Effector CD8-positive, alpha-beta T cell (primary cell): ENCODE data around the gene TMED1.
A peak's percentile ranks its signal among the peaks of the same experiment; 100 is the strongest.
"Not testable (repeated sequence)": the region's sequence is repeated elsewhere in the genome, so short reads cannot be mapped to it uniquely, and the experiment has no call there.

Source experiments
- DNase-seq: peaks from one replicate; lab custom pipeline; 2025; lab: John Stamatoyannopoulos, UW

TMED1 gene

DNA sequence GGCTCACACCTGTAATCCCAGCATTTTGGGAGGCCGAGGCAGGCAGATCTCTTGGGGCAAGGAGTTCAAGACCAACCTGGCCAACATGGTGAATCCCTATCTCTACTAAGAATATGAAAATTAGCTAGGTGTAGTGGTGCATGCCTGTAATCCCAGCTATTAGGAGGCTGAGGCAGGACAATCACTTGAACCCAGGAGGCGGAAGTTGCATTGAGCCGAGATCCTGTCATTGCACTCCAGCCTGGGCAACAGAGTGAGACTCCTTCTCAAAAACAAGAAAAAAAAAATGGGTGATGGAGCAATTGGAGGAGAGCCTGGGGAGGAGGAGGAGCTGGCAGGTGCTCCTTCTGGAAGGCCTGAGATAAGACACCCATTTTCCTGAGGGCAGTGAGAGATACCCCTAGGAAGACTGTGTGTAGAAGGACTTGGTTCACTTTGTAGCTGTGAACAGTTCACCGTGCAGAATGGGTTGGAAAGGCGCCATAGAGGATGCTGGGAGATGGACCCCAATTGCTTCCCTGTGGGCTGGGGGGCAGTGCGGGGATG lies 26.6 kb upstream of the TMED1 start:
- no peak for DNase-seq

DNA sequence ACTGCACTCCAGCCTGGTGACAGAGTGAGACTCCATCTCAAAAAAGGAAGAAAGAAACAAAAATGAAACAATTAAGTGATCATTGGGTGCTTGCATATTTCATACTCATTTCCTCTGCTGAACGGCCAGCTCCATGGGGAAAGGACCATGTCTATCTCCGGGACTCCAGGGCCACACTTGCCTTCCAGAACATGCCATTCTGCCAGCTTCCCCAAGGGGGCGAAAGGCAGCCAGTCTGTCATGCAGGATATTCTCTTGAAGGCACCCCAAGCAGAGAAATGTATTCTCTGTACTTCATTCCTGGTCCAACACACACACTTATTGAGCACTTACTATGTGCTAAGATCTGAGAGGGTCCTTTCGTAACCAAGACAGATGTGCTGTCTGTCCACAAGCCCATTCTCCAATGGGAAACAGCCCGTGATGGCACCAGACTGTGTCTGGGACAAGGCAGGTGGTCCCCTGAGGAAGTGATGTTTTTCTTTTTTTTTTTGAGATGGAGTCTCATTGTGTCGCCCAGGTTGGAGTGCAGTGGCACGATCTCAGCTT lies 25.2 kb upstream of the TMED1 start:
- DNase-seq: no peak

DNA sequence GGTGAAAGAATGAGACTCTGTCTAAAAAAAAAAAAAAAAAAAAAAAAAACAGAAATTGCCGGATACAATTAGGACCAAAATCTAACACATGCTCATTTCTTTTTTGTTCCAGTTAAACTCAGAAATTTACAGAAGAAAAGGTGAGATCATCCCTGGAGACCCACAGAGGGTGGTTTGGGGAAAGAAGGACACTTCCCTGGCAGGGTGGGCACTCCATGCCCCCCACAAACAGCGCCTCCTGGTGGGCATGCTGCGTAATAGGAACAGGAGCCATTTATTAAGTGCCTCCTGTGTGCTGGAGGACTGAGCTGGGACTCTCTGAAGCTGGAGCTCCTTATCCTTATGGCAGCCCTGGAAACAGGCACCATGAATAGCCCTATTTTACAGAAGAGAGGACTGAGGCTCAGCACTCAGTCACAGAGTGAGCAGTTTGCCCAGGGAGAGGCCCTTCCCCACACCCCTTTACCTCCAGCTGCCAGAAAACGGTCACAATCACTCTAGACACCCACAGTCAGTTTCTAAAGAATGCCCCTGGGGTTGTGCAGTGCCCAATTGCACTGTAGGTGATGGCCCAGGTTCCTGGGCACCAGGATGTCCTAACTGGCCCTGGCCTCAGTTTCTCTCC lies 22.3 kb upstream of the TMED1 start:
- DNase-seq: peak; percentile 18

GRCh38 chr19:10856899-10857298 lies 20.9 kb upstream of the TMED1 start:
- not testable (repeated sequence) for DNase-seq

DNA sequence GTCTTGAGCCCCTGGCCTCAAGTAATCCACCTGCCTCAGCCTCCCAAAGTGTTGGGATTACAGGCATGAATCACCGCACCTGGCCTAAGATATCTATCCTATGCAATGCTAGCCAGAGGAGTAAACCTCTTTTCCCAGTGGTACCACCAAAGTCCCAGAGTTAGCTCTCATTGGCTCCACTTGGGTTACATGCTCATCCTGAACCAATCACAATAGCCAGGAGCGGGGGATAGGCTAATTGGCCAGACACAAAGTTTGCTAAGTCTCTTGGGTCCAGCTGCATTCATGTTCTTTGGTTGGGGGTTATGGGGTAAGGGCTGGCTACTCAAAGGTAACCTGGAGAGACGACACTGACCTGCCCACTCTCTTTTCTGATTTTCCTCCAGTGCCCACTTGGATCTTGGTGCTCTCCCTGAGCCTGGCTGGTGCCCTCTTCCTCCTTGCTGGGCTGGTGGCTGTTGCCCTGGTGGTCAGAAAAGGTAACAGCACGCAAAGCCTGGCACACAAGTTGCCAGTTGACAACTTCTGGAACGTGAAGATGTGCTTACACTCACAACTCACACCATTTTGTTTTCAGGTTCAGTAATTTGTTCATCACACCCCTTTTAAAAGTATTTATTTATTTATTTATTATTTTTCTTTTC lies 20.0 kb upstream of the TMED1 start:
- DNase-seq: no peak

- no peak for DNase-seq
These were observed 18.5 kb upstream of the TMED1 start for GRCh38 chr19:10854350-10855089.

- DNase-seq: no peak
These were observed 16.9 kb upstream of the TMED1 start for GRCh38 chr19:10852941-10853340.

GRCh38 chr19:10852098-10852800 lies 16.2 kb upstream of the TMED1 start:
- no peak for DNase-seq

GRCh38 chr19:10850631-10851030 lies 14.6 kb upstream of the TMED1 start:
- DNase-seq: no peak

DNA sequence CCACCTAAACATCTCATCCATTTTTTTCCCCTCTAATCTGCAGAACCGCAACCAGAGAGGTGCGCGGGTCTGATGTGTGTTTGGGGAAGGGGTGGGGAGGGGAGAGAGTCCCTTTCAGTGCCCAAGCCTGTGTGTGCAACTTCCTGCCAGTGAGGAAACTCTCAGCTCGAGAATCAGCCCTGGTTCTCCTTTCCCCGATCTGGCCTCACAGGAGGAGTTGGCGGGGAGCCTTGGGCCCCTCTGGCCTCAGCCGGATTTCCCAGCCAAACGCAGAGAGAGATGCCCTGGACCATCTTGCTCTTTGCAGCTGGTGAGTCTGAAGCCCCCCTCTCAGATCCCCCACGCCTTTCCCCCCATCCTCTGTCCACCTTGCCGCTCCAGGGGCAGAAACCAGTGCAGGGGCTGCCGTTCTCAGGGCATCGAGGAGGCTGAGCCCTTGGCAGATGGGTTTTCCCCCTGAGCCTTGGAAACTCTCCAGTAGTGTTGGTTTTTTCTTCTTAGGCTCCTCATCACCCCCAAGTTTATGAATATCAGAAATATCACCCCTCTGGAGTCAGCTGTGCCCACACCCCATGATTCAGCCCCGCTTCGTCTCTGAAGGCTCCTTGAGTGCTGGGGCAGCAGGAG lies 12.3 kb upstream of the TMED1 start, which contains the start of gene C19orf38:
Gene C19orf38 (plus strand): TSS at position 186 of the 627 bp plus-strand sequence. CDS start 94 bp downstream, at position 280.
- DNase-seq: no peak

- no peak for DNase-seq
These were observed 10.6 kb upstream of the TMED1 start for GRCh38 chr19:10846500-10847202.

- no peak for DNase-seq
These were observed 6.8 kb upstream of the TMED1 start for GRCh38 chr19:10842788-10843187.

- DNase-seq: no peak
These were observed 3.4 kb upstream of the TMED1 start for GRCh38 chr19:10839114-10840050.

DNA sequence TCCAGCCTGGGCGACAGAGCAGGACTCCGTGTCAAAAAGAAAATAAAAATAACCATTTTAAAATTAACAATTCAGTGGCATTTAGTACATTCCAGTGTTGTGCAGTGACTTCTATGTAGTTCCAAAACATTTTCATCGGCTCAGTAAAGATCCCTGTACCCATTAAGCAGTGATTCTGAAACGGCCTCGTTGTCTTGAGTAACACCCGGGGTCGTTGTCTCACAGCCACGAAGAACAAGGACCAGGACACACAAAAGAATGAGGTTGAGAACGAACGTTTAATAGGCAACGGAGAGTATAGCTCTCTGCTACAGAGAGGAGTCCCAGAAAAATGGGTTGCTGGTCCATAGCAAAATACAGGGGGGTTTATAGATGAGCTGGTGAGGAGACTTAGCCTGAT lies 2.4 kb upstream of the TMED1 start:
- DNase-seq: no peak

DNA sequence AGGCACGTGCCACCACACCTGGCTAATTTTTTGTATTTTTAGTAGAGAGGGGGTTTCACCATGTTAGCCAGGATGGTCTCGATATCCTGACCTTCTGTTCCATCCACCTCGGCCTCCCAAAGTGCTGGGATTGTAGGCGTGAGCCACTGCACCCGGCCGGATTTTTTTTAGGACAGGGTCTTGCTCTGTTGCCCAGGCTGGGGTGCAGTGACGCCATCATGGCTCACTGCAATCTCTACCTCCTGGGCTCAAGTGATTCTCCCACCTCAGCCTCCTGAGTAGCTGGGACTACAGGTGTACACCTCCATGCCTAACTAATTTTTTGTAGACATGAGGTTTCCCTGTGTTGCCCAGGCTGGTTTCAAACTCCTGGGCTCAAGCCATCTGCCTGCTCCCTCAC lies 1.6 kb upstream of the TMED1 start:
- DNase-seq: not testable (repeated sequence)

DNA sequence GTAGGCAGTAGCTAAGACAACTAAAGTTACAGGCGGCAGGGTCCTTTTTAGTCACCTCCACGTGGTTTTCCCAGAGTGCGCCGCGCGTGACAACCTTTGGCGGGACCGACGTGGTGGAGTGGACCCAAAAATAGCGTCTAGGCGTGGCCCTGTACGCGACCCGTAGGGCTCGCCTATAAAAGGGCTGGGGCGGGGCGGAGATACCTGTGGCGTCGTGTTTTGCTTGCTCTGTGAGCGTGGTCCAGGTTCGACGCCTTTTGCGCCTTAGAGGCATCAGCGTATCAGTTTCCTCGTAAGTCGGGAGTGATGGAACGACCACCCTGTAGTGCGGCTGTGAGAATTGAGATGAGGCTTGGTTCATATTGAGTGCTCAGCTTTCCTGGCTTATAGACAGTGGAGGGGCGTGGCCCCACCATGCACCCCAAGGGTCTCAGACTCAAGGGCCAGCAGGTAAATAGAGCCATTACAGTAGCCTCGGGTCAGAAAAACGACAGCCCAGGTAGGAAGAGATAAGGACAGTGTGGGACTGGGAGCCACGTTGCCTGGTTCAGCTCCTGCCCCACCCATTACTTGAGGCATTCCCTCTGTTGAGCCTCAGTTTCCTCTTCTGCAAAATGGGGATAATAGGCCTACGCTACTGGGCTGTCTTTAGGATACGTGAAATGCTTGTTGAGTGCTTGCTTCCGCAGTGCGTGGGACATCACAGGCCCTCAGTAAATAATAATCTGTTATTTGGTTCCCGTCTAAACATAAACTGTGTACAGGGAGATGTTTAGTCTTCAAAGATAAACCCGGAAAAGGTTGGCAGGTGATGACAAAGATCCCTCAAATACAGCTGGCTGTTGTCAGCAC lies 693 bp upstream of the TMED1 start:
- peak; percentile 77 for DNase-seq

DNA sequence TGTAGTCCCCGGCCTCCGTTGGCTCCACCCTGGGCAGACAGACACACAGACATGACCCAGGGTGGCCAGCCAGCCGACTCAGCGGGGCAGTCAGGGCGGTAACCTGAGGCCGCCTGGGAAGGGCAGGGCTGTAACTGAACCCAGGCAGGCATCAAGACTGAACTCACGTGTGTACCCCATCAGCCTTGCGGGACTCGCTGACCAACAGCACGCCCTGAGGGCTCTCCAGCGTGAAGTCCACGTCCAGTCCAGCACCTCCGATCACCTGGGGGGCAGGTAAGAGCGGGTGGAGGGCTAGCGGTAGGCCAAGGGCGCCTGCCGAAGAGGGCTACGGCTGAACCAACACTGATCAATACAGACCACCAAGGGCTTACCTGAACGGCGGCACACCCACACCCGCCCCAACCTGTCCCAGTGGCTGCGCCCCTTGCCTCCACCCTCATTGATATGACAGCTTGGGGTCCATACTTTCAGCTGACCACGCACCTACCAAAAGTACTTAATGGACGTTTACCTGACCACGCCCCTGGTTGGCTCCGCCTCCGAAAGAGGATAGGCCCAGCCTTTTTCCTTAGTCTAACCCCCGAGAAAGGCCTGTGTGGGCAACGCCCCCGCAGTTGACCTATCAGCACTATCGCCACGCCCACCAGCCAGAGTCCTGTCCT lies 791 bp downstream of the TMED1 start:
- no peak for DNase-seq

GRCh38 chr19:10832939-10833296 lies 3.1 kb downstream of the TMED1 start:
- DNase-seq: no peak
